PC-9 (cell line): ENCODE data around the gene ERBB4.

Experiments
- CTCF ChIP-seq: fragments of 200-600 bp; sonication (generic); conservative IDR thresholded peaks from 2 replicates; pipeline ENCODE4 v1.6.1; 2017; ENCODE audit warnings: mixed run types, antibody characterized with exemption, mild to moderate bottlenecking, moderate library complexity
- EZH2 ChIP-seq: fragments of 200-600 bp; sonication (generic); IDR thresholded peaks from 2 replicates; pipeline ENCODE4 v1.8.0; 2017; ENCODE audit warnings: antibody characterized with exemption, low read depth

GRCh38 chr2:212295571-212295970, 243.0 kb downstream of the ERBB4 start:
- TF ChIP-seq CTCF (no peak), EZH2 (no peak)
